NB4 (cell line): ENCODE results near the gene CDKAL1.

Experiments
- DNase-seq: peaks from one replicate; pipeline ENCODE4 v3.0.0; 2010; ENCODE audit warnings: low read depth
- H3K4me3 ChIP-seq: one replicate; pipeline ENCODE4 v1.5.1; 2011; ENCODE audit warnings: mild to moderate bottlenecking, low read depth, low read length, moderate library complexity
- CTCF ChIP-seq: IDR thresholded peaks from one replicate; pipeline ENCODE4 v1.5.1; 2012; ENCODE audit warnings: low read depth, low read length
- MAX ChIP-seq: IDR thresholded peaks from 2 replicates; pipeline ENCODE4 v1.6.1; 2011; ENCODE audit warnings: low read depth, low read length
- MYC ChIP-seq: IDR thresholded peaks from 2 replicates; pipeline ENCODE4 v1.6.1; 2011; ENCODE audit warnings: low read depth, low read length
- POLR2A ChIP-seq: IDR thresholded peaks from 2 replicates; pipeline ENCODE4 v1.6.1; 2011; ENCODE audit warnings: mild to moderate bottlenecking; ENCODE audit not compliant: insufficient read length; ENCODE audit errors: extremely low read depth

CDKAL1 gene

DNA sequence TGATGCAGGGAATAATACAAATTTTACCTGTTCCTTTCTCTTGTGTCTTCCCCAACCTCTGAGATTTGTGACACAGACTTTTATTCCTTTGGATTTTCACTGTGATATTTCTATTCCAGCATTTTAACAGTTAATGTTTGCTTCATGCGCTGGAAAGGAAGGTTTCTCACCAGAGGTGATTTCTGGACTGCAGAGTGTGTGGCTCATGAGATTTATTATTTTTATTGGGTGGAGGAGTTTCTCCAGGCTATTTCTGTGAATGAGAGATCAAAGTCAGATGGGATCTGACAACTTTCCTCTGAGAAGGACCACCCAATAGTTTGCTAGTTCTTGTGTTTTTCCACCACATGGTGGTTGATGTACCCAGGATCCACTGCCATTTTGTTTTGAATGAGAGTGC lies 377.5 kb downstream of the CDKAL1 start:
- H3K4me3 ChIP-seq: no peak overlapping the region
- TF ChIP-seq MAX (no peak), MYC (no peak), CTCF (no peak), POLR2A (no peak)
- DNase-seq: no peak

- no peak for TF ChIP-seq POLR2A
- TF ChIP-seq MYC: no peak
- TF ChIP-seq CTCF: no peak
- TF ChIP-seq MAX: no peak
- H3K4me3 ChIP-seq: no peak overlapping the region
- DNase-seq: peak; percentile 40
These were observed 380.9 kb downstream of the CDKAL1 start for GRCh38 chr6:20915156-20915555.

GRCh38 chr6:20915626-20916025 lies 381.4 kb downstream of the CDKAL1 start:
- H3K4me3 ChIP-seq: no peak overlapping the region
- no peak for DNase-seq
- TF ChIP-seq CTCF (no peak), MAX (no peak), POLR2A (no peak), MYC (no peak)

DNA sequence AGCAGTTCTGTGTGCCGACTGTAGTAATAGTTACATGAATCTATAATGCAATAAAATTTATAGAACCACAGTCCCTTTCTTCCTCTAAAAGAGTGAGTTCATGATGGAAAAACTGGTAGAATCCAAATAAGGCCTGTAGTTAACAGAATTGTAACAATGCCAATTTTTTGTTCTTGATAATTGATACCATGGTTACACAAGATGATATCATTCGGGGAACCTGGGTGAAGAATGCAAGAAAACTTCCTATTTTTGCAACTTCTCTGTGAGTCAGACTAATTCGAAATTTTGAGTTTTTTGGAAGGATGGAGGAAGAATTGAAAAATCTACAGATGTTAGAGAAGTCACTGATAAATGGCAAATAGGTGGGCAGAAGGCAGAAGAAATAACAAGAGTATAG lies 381.8 kb downstream of the CDKAL1 start:
- no peak for TF ChIP-seq CTCF
- no peak for TF ChIP-seq POLR2A
- TF ChIP-seq MAX: no peak
- TF ChIP-seq MYC: no peak
- no peak for DNase-seq
- H3K4me3 ChIP-seq: no peak overlapping the region

DNA sequence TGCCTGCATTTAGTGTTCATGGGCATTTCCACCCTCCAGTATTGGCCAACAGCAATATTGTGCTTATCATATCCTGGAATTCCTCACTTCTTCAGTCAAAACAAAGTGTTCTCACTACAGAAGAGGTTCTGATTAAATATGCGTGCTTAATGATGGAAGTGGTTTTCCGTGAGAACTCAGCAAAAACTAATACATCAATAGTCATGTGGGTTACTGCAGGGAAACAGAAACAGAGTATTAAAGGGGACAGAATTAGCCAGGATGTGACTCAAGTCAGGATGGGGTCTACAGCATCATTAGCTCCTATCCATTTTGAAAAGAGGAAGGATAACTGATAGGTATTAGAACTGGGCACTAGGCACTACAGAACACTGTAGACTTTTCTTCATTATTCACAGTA lies 384.6 kb downstream of the CDKAL1 start:
- DNase-seq: no peak
- no peak overlapping the region for H3K4me3 ChIP-seq
- TF ChIP-seq MAX: no peak
- TF ChIP-seq MYC: no peak
- TF ChIP-seq POLR2A: no peak
- TF ChIP-seq CTCF: no peak
